DMS 273 treated with DMSO at 0.1 percent for 48 hours (cell line): ENCODE measurements around the gene DGKQ.

Experiments
- DNase-seq: peaks from one replicate; lab custom pipeline; 2025; lab: John Stamatoyannopoulos, UW

The DGKQ gene

GRCh38 chr4:973431-974397 is at the start of gene DGKQ:
Gene DGKQ (minus strand): TSS chr4:973569. CDS start chr4:973482, 87 bp downstream.
- no peak for DNase-seq

- DNase-seq, result no peak
These were observed 49.3 kb upstream of the DGKQ start for GRCh38 chr4:1022739-1023066.

GRCh38 chr4:1022051-1022738 is 48.8 kb upstream of the DGKQ start:
- no peak for DNase-seq

GRCh38 chr4:1021386-1022050 is 48.1 kb upstream of the DGKQ start:
- no peak for DNase-seq

GRCh38 chr4:1019729-1020470 is 46.5 kb upstream of the DGKQ start:
- no peak for DNase-seq

GRCh38 chr4:1019320-1019719 is 46.0 kb upstream of the DGKQ start:
- DNase-seq, result no peak

GRCh38 chr4:1018147-1019020 is 45.0 kb upstream of the DGKQ start:
- no peak for DNase-seq

GRCh38 chr4:1017706-1018105 is 44.3 kb upstream of the DGKQ start:
- no peak for DNase-seq

- no peak for DNase-seq
These were observed 43.8 kb upstream of the DGKQ start for GRCh38 chr4:1017211-1017610.

- no peak for DNase-seq
These were observed 42.4 kb upstream of the DGKQ start for GRCh38 chr4:1015746-1016145.

GRCh38 chr4:1015179-1015578 is 41.8 kb upstream of the DGKQ start:
- DNase-seq, result no peak

- DNase-seq, result no peak
These were observed 41.2 kb upstream of the DGKQ start for GRCh38 chr4:1014291-1015167.

GRCh38 chr4:1013225-1014073 is 40.1 kb upstream of the DGKQ start:
- no peak for DNase-seq

GRCh38 chr4:1012034-1012739 is 38.8 kb upstream of the DGKQ start:
- DNase-seq, result peak; percentile 40

GRCh38 chr4:1011666-1012033 is 38.3 kb upstream of the DGKQ start:
- no peak for DNase-seq

- peak; percentile 67 for DNase-seq
These were observed 37.8 kb upstream of the DGKQ start, which contains the start of gene FGFRL1 for GRCh38 chr4:1011022-1011665. Gene FGFRL1 (plus strand): TSS chr4:1011626. CDS start chr4:1012486, 860 bp downstream.

- DNase-seq, result no peak
These were observed 37.1 kb upstream of the DGKQ start for GRCh38 chr4:1010395-1011021.
